GM21381 (cell line): ENCODE measurements around the gene TGM3.

ENCODE experiments used
- ATAC-seq: cut with Tn5 transposase; IDR thresholded peaks from one replicate; pipeline ENCODE4 v1.9.1; 2021; ENCODE audit warnings: mild to moderate bottlenecking, moderate library complexity; ENCODE audit not compliant: unreplicated experiment

TGM3 gene

GRCh38 chr20:2373098-2373497, 77.3 kb downstream of the TGM3 start:
- ATAC-seq: no peak

DNA sequence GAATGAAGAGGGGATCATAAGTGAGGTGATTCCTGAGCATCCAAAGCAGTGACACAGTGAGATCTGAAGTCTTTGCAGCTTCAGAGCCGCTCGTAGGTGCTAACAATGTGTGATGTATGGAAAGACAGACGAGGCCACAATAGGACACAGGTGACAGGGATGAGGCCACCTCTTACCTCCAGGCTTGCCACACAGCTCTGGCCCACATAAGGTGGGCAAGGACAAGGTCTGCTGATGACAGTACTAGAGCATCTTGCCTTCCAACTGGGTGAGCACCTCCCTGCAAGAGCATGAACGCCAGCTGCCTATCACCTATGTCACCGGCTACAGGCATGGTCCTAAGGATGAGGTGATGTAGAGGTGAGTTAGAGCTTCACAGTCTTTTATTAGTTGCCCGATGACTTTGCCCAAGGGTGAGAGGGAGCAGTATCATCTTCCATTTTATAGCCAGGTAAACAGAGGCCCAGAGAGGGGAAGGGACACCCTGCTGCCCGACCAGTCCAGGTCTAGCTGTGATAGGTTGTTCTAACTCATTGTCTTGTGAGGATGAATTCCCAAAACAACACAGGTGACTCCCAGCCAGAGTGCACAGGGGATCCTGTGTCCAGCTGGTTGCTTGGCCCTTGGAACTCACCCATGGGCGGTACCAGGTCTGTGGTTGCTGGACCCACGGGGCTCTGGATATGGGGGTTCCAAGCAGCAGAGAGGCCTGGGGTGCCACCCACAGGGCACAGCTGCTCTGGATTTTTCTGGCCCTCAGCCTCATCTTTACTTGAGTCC, 78.7 kb downstream of the TGM3 start:
- no peak for ATAC-seq

DNA sequence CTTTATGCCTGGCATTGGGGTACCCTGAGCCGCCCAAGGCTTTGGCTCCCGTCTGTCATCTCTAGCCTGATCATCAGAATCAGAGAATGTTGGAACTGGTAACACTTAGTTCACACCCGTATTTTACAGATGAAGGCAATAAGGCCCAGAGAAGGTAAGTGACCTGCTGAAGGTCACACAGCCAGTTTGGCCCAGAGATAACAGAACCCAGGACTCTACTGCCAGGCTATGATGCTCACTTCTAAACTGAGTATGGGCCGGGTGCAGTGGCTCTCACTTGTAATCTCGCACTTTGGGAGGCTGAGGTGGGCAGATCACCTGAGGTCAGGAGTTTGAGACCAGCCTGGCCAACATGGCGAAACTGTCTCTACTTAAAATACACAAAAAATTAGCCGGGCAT, 83.1 kb downstream of the TGM3 start:
- ATAC-seq: no peak

DNA sequence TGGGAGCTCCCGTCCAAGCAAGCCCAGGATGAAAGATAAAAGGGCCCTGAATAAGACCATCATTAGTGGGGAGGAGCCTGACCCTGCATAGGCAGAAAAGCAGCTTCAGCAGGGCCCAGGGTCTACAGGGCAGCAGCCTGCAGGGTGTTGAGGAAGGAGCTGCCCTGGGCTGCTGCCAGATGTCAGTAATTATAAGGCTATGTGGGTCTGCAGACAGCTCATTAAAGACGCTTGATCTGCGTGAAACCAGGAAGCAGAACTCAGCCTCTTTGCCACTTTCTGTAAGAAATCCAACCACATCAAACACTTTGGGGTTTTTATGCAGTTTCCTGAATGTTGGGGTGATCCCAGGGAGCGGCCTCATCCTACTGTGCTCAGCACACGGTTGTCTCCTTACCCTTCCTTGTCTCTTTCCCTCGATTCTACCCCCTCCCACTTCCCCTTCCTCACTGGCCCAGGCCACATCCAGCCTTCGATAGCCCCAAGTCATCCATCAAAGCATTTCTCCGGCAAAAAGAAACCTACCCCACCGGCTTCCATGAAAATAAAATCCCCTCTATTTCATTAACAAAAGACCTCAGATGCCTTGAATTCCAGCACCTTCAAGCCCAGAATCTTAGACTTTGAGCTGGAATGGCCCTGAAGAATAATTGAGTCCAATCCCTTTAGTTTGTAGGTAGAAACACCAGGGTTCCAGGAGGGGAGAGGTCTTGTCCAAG, 83.9 kb downstream of the TGM3 start:
- ATAC-seq: no peak

- no peak for ATAC-seq
Observed at GRCh38 chr20:2380601-2381000, 84.8 kb downstream of the TGM3 start, which contains the start of gene TGM6. TSS of gene TGM6 (plus strand) at chr20:2380901. CDS start at chr20:2380969, 68 bp downstream.

GRCh38 chr20:2381303-2381702, 85.5 kb downstream of the TGM3 start:
- ATAC-seq: no peak

- no peak for ATAC-seq
Observed at GRCh38 chr20:2382833-2383232, 87.0 kb downstream of the TGM3 start.

DNA sequence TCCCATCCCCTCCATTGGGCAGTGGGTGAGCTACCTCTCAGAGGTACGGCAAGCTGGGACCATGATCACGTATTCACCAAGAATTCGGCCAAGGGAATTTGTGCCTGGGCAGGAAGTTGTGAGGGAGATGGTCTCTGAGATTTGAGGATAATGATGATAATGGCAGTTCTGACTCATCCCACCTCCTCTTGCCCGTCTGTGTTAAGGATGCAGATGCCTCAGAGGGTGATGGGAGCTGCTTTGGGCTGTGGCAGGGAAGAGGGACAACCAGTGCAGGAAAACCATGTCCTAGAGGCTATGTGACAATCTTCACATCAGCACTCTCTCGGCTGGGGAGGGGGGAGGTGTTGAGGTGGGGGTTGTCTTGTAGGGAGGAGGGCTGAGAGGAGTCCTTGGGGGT, 89.2 kb downstream of the TGM3 start:
- ATAC-seq: no peak

DNA sequence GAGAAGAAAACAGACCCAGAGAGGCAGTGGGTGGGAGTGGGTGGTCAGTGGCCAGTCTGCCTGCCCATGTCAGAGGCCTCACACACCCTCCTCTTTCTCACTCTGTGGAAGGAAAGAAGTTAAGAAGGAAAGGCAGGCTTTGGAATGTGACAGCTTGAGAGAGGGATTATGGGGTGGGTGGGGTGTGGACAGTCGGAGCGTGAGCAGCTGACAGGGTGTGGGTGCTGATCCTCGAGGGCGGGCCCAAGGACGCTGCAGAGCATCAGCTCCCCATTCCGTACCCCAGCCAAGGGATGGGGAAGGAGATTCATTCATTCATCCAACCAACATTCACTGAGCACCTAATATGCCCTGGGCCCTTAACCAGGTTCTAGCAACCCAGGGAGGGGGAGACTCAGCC, 89.7 kb downstream of the TGM3 start:
- no peak for ATAC-seq

- ATAC-seq: no peak
Observed at GRCh38 chr20:2386516-2387179, 90.8 kb downstream of the TGM3 start.

GRCh38 chr20:2387180-2387577, 91.4 kb downstream of the TGM3 start:
- no peak for ATAC-seq

- ATAC-seq: no peak
Observed at GRCh38 chr20:2387580-2387979, 91.8 kb downstream of the TGM3 start.
